ENCODE data around the gene SHC3. TPM values are rescaled to one million over a fixed set of nuclear protein-coding genes. Genes with fewer than 3 reads are reported as not detected.

The SHC3 gene
- total RNA-seq, 2 donors from 2014 or later = not detected

DNA sequence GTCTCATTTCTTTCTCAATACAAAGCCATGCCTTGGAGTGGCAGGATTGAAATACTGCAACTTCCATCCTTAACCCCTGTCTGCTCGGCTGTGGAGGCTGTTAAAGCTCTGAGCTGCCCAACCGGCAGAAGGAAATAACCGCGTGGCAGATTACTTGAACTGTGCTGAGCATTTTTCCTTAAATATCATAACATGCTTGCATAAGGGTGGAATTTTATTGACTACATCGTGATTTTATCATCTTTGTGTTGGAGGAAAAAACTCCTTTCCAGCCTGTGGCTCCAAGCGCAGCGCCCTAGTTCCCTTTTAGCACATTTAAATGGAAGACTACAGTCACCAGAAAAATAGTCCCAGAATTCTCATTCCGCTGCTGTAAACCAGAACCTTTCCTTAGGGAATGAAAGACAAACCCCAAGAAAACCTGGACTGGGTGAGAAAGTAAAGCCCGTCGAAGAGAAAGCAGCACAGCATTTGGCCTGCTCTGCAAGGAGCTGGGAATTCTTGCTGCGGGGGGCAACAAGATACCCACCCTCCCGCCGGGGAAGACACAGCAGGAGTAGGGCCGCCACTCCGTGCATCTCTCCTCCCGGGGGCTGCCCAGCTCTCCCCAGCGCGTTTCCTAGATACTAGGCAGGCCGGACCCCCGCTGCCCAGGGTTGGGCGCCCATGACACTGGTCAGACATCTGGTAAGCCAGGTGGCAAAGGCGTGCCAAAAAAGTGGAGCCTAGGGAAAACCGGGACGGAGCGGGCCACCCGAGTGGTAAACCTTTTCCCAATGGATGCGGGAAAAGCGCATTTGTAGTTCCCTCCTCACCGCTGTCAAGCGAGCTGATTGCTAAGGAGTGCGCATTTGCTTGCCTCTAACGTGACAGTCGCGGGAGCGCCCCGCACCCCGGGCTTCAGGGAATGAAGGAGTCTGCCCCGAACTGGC, 1.3 kb downstream of the SHC3 start:
- no peak for ATAC-seq (replicated peaks)
- Mint-ChIP-seq H3K27ac (no peak overlapping the region), H3K4me1 (peaks cover 6% of the 10 kb centered on the region), H3K27me3 (peaks cover 49% of the 10 kb centered on the region), H3K9me3 (no peaks in the 10 kb centered on the region), H3K36me3 (ENCODE audit: low read depth) (no peaks in the 10 kb centered on the region), H3K4me3 (no peak overlapping the region)

DNA sequence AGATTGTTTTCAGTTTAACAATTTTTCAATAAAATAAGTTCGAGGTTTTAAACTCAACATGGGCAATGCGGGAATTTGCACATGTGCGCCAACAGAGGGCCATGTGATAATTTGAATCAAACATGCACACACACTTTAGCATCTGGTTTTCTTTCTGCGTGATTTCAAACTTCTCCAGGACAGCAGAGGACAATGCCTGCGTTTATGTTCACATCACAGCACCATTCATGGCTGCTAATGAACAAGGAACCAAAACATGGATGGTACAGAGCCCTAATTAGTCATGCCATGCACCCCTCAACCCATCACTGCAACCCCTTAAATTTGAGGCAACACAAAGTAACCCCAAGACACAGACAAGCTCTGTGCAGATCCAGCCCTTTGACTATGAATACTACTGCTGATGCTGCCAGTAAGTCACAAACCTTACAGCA, 2.8 kb downstream of the SHC3 start:
- ATAC-seq (replicated peaks) = no peak
- H3K4me3 Mint-ChIP-seq = no peak overlapping the region
- H3K27me3 Mint-ChIP-seq = peaks cover 50% of the 10 kb centered on the region
- no peak overlapping the region for H3K27ac Mint-ChIP-seq
- no peaks in the 10 kb centered on the region for H3K36me3 Mint-ChIP-seq (ENCODE audit: low read depth)
- no peaks in the 10 kb centered on the region for H3K9me3 Mint-ChIP-seq
- H3K4me1 Mint-ChIP-seq = peaks cover 6% of the 10 kb centered on the region

DNA sequence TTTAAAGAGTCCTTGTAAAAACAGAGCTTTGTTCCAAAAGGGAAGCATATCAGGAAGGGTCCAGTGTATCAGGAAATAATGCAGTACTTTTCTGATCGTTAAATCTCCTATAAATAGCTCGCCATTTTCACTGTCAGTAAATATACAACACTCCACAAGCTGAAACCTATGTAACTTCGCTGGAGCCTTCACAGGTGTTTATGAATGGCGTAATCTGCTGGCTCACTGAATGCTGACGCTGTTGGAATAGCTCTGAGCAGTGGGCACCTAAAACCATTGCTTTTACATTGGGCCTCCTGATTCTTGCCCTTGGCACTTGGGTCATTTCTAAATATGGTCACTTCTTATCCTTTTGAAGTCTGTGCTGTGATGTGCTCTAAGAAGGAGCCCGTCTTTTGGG, 4.3 kb downstream of the SHC3 start:
- ATAC-seq (replicated peaks) = no peak
- Mint-ChIP-seq H3K36me3 (ENCODE audit: low read depth) (no peaks in the 10 kb centered on the region), H3K27ac (no peak overlapping the region), H3K27me3 (peaks cover 38% of the 10 kb centered on the region), H3K9me3 (no peaks in the 10 kb centered on the region), H3K4me1 (no peaks in the 10 kb centered on the region), H3K4me3 (no peak overlapping the region)

DNA sequence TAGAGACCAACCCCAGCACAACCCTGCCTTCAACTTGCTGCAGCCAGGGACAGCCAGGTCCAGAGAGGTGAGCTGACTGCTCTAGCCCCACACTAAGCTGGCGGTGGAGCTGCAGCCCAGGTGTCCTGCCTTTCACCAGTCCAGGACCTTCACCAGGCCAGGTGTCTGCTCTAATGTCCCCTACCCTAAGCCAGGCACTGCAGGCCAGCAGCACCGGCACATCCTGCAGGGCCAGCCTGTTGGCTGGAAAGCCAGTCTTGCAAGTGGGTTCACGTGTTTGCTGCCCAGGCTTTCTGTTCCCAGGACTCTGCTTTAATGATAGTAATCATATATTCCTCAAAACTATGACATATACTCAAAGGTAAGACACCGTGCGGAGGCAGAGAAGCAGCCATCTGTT, 5.5 kb downstream of the SHC3 start:
- H3K27ac Mint-ChIP-seq = no peak overlapping the region
- no peak for ATAC-seq (replicated peaks)
- H3K4me3 Mint-ChIP-seq = no peak overlapping the region
- no peaks in the 10 kb centered on the region for H3K9me3 Mint-ChIP-seq
- H3K27me3 Mint-ChIP-seq = peaks cover 32% of the 10 kb centered on the region
- no peaks in the 10 kb centered on the region for H3K36me3 Mint-ChIP-seq (ENCODE audit: low read depth)
- no peaks in the 10 kb centered on the region for H3K4me1 Mint-ChIP-seq

DNA sequence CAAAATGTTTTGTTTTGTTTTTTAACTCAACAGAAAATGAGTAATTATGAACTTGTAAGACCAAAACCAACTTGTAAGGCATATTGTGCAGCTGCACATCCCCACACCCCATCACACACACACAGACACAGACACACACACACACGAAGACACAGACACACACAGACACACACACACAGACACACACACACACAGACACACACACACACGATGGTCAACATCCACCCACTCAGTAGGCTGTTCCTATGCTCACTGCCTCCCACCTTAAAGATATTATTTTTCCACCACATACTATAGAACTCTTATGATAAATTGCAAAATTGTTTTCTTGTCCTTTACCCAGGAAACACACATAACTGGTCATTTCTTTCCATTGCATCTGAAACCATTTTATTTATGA, 6.2 kb downstream of the SHC3 start:
- no peak overlapping the region for H3K27ac Mint-ChIP-seq
- H3K27me3 Mint-ChIP-seq = peaks cover 32% of the 10 kb centered on the region
- H3K36me3 Mint-ChIP-seq (ENCODE audit: low read depth) = no peaks in the 10 kb centered on the region
- H3K4me1 Mint-ChIP-seq = no peaks in the 10 kb centered on the region
- H3K4me3 Mint-ChIP-seq = no peak overlapping the region
- no peak for ATAC-seq (replicated peaks)
- no peaks in the 10 kb centered on the region for H3K9me3 Mint-ChIP-seq

DNA sequence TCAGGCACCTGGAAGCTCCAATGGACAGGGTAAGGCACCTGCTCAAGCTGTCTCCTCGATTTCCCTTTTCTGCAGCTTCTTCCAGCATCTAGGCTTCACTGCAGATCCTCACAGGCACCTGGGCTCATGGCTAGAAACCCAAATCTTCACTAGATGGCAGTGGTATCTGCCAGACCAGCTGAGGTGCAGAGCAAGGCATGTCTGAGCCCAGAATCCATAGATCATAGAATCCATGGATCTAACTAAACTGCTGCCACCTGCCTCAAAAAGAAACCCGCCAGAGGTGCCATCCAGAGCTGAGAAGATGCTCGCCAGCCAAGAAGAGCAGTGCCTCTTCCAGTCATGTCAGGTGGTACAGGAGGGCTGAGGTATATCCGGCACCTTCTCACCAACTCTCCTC, 6.9 kb downstream of the SHC3 start:
- H3K27me3 Mint-ChIP-seq = peaks cover 30% of the 10 kb centered on the region
- ATAC-seq (replicated peaks) = no peak
- no peaks in the 10 kb centered on the region for H3K4me1 Mint-ChIP-seq
- no peak overlapping the region for H3K27ac Mint-ChIP-seq
- no peaks in the 10 kb centered on the region for H3K9me3 Mint-ChIP-seq
- H3K36me3 Mint-ChIP-seq (ENCODE audit: low read depth) = no peaks in the 10 kb centered on the region
- H3K4me3 Mint-ChIP-seq = no peak overlapping the region

DNA sequence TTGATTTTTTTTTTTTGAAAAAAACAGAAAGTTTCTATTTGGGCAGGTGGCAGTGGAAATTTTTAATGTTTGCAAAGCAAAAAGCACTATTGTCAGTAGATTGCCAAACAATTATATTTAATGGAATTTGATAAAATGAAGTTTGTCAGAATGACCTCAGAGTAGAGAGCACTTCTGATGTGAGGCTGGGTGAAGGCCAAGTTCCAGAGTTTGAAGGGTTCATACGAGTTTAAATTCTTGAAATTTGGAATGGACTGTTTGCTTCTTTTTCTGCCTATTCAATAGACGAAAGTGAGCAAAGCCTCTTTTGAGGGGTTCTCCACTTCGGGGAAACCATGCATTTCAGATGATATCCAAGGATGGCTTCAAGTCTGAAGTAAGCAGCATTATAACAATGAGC, 7.4 kb downstream of the SHC3 start:
- H3K27me3 Mint-ChIP-seq = peaks cover 30% of the 10 kb centered on the region
- ATAC-seq (replicated peaks) = no peak
- no peak overlapping the region for H3K4me3 Mint-ChIP-seq
- H3K9me3 Mint-ChIP-seq = no peaks in the 10 kb centered on the region
- H3K36me3 Mint-ChIP-seq (ENCODE audit: low read depth) = no peaks in the 10 kb centered on the region
- H3K4me1 Mint-ChIP-seq = no peaks in the 10 kb centered on the region
- no peak overlapping the region for H3K27ac Mint-ChIP-seq

DNA sequence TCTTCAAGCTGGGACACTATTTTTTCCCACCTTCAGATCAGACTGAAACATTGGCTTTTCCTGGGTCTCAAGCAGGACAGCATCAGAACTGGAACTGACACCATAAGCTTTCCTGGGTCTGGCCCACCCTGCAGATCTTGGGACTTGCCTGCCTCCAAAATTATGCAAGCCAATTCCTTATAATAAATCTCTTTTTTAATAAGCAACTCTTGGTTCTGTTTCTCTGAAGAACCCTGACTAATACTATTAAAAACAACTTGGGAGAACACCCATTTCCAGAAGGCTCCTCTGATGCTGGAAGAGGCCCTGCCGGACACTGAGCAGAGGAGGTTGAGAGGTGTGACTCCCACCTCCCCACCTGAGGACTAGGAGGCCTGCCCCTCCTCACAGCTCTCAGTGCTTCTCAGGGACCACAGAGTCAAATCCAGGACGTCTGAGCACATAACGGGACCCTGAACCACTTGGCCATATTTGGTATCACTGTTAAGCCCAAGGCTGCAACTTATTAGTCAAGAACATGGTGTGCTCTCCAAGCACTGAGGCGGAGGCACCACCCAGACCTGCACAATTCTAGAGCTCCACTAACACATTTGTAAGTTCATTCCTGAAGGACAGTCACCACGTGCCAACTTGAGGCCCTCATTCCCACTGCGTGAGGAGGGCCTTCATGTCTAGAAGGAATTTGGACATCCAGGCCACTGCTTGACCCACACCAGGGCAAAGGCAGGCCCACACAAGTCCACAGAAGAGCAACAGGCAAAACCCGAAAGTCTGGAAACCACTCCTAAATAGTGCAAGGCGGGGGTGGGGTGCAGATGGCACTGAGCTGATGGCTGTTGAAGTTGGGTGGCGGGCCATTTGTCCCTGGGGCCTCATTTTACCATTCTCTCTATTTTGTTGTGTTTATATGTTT, 9.5 kb downstream of the SHC3 start:
- H3K27me3 Mint-ChIP-seq = peaks cover 27% of the 10 kb centered on the region
- H3K4me3 Mint-ChIP-seq = no peak overlapping the region
- no peaks in the 10 kb centered on the region for H3K4me1 Mint-ChIP-seq
- no peaks in the 10 kb centered on the region for H3K36me3 Mint-ChIP-seq (ENCODE audit: low read depth)
- no peaks in the 10 kb centered on the region for H3K9me3 Mint-ChIP-seq
- ATAC-seq (replicated peaks) = no peak
- H3K27ac Mint-ChIP-seq = no peak overlapping the region

DNA sequence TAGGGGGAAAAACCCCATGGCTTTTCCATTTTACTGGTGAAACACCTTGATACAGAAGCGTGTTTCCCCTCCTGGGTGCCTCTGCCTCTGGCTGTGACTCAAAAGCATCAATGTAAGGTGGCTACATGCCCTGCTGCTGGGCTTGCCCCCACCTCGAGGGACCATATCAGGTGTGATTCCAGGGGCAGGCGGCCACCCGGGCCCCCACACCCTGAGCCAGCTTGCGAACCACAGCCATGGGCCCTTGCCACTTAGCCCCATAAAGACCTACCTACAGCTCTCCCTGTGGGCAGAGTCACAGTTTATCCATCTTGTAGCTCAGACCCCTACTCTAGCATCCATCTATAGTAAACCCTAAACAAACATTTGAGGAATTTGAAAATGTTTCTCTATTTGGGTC, 10.8 kb downstream of the SHC3 start:
- H3K27me3 Mint-ChIP-seq = peaks cover 26% of the 10 kb centered on the region
- no peak for ATAC-seq (replicated peaks)
- no peak overlapping the region for H3K27ac Mint-ChIP-seq

DNA sequence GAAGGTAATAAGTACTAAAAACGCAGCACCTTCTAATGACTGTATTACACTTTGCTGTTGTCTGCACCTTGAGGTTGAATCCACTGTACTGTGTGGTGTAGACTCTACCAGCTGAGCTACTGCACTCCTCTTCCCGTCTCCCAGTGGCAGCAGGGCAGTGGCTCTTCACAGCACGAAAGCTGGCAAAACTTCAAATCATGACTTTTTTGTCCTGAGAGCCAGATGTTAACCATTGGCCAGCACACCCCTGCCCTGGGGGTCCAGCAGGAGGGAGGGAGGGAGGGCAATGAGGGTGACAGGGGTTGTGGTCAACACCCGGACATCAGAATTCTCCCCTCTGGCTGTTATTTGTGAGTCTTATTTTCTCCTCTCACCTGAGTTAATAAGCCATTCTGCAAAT, 11.8 kb downstream of the SHC3 start:
- H3K4me3 Mint-ChIP-seq = no peak overlapping the region
- no peaks in the 10 kb centered on the region for H3K4me1 Mint-ChIP-seq
- H3K36me3 Mint-ChIP-seq (ENCODE audit: low read depth) = no peaks in the 10 kb centered on the region
- no peaks in the 10 kb centered on the region for H3K9me3 Mint-ChIP-seq
- H3K27me3 Mint-ChIP-seq = peaks cover 20% of the 10 kb centered on the region
- no peak for ATAC-seq (replicated peaks)
- H3K27ac Mint-ChIP-seq = no peak overlapping the region

More for the DNA sequence above, 10.8 kb downstream of the SHC3 start:
- Mint-ChIP-seq H3K9me3 (no peaks in the 10 kb centered on the region), H3K36me3 (ENCODE audit: low read depth) (no peaks in the 10 kb centered on the region), H3K4me1 (no peaks in the 10 kb centered on the region), H3K4me3 (no peak overlapping the region)

DNA sequence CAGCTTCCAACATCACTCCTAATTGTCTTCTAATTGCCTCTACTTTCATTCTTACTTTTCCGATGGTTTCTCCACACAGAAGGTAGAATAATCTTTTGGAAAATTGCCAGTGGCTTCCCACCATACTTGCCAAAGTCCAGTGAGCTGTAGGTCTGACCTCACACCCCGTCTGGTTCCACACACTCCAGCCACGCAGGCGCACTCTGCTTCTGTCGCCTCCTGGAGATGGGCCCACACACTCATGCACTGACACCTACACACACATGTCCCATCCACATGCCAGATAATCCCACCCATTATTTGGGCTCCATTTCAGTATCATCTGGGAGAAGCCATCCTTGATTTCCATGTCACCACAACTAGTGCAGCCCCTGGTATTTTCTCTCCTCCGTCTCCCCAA, 12.7 kb downstream of the SHC3 start:
- ATAC-seq (replicated peaks) = no peak
- Mint-ChIP-seq H3K9me3 (no peaks in the 10 kb centered on the region), H3K4me1 (no peaks in the 10 kb centered on the region), H3K36me3 (ENCODE audit: low read depth) (no peaks in the 10 kb centered on the region), H3K27ac (no peak overlapping the region), H3K27me3 (peaks cover 21% of the 10 kb centered on the region), H3K4me3 (no peak overlapping the region)

DNA sequence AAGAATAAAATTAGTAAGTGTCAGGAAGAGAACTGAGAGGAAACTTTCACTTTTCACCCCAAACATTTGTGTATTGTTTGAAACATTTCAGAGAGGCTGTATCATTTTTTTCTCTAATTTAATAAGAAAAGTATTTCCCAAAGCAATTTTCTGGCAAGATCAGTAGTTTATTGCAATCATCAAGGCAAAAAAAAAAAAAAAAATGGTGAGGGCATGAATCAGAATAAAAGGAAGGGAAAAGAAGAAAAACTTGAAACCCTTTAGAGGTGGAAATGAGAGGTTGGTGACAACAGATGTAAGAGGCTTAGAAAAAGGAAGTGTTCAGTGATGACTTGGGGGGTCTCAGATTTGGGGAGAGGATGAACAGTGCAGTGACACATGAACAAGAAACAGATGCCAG, 13.3 kb downstream of the SHC3 start:
- ATAC-seq (replicated peaks) = no peak
- H3K4me3 Mint-ChIP-seq = no peak overlapping the region
- peaks cover 1% of the 10 kb centered on the region for H3K9me3 Mint-ChIP-seq
- H3K27ac Mint-ChIP-seq = no peak overlapping the region
- peaks cover 23% of the 10 kb centered on the region for H3K27me3 Mint-ChIP-seq
- H3K36me3 Mint-ChIP-seq (ENCODE audit: low read depth) = no peaks in the 10 kb centered on the region
- no peaks in the 10 kb centered on the region for H3K4me1 Mint-ChIP-seq

DNA sequence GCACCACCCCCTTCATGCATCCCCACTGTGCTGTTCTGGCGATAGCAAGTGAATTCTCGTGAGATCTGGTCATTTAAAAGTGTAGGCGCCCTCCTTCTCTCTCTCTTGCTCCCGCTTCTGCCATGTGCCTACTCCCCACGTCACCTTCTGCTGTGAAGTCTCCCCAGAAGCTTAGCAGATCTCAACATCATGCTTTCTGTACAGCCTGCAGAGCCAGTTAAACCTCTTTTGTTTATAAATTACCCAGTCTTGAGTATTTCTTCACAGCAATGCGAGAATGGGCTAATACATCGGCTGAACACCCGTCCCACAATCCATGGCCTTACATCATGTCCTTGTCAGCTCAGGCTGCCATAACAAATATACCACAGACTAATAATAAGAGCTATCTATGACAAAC, 17.4 kb downstream of the SHC3 start:
- H3K4me3 Mint-ChIP-seq = no peak overlapping the region
- H3K36me3 Mint-ChIP-seq (ENCODE audit: low read depth) = no peaks in the 10 kb centered on the region
- H3K27me3 Mint-ChIP-seq = peaks cover 44% of the 10 kb centered on the region

DNA sequence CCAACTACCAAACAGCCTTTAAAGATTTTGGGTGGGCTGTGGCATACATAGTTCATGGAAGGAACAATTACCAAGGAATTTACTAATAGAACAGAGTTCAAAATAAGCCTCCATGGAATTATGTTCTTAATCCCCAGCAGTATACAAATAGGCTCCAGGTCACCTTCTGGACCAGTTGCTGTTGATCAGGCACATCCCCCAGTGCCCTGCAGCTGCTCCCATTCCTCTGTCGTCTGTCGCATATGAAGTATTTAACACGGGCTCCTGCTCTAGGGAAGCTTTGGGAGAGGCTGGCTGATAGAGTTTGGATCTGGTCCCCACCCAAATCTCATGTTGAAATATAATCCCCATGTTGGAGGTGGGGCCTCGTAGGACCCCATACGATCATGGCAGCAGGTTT, 17.8 kb downstream of the SHC3 start:
- peaks cover 43% of the 10 kb centered on the region for H3K27me3 Mint-ChIP-seq
- no peak for ATAC-seq (replicated peaks)
- H3K9me3 Mint-ChIP-seq = peaks cover 4% of the 10 kb centered on the region
- no peaks in the 10 kb centered on the region for H3K4me1 Mint-ChIP-seq
- H3K4me3 Mint-ChIP-seq = no peak overlapping the region
- no peak overlapping the region for H3K27ac Mint-ChIP-seq
- H3K36me3 Mint-ChIP-seq (ENCODE audit: low read depth) = no peaks in the 10 kb centered on the region

More for the DNA sequence above, 17.4 kb downstream of the SHC3 start:
- H3K27ac Mint-ChIP-seq = no peak overlapping the region
- no peaks in the 10 kb centered on the region for H3K4me1 Mint-ChIP-seq
- ATAC-seq (replicated peaks) = no peak
- peaks cover 4% of the 10 kb centered on the region for H3K9me3 Mint-ChIP-seq

All from activated T-helper 17 cell treated with anti-CD3 and anti-CD28 coated beads, Interleukin-2, amount 50 U/mL, for 72 hours (primary cell).